Heart left ventricle (tissue), 13 donors: ENCODE measurements around the gene SLFN12L.

ENCODE experiments used
- CTCF ChIP-seq, 12 donors: fragments of 200-600 bp; sonication (generic) in 4 of 12; IDR thresholded peaks; one replicate each; pipeline versions ENCODE4 v1.5.0 to v1.8.0; 2018 to 2022; ENCODE audit warnings: antibody characterized with exemption in 12 of 12, mild to moderate bottlenecking in 5 of 12
- POLR2A ChIP-seq, 2 donors: fragments of 450-650 bp; IDR thresholded peaks; one replicate each; pipeline ENCODE4 v1.6.1; 2017; ENCODE audit warnings: antibody characterized with exemption in 2 of 2, mild to moderate bottlenecking in 2 of 2, moderate library complexity in 2 of 2
- donor health status: ischemic (EF 13 %, LVEDD 7.1; RV severe dilation, severe dysfunction).
- donor health status: DM: no; HTN: yes; CAD: no.
- donor health status: DM: no; HTN: no; CAD: no.
- donor health status: ischemic (EF 25% LVEDD 6.9; RV normal size, moderate dysfunction).
- donor health status: ischemic (EF 25% LVEDD 5.7; RV mildly dilated, moderate dysfunction).
- donor health status: ischemic (EF 35%, LVEDD 5.7; RV mildly dilated, moderate dysfunction).
- donor health status: nonischemic (EF 11% LVEDD 7.7; RV severe dilation, severe dysfunction).
- donor health status: DM: yes; HTN: yes; CAD: no.
- donor health status: PGD.
- donor health status: ischemic (EF 29% LVEDD 5.4; RV normal size, mild dysfunction).
- donor health status: nonischemic (EF 23%, LVEDD 6.1; RV moderate dilation, normal function).

- TF ChIP-seq POLR2A (IDR thresholded peaks at IDR 0.05) (no peak), CTCF (IDR thresholded peaks at IDR 0.05) (no peak)
Observed at GRCh38 chr17:35554668-35555067, 17.2 kb upstream of the SLFN12L start.
